Measurements from ENCODE around the gene MFRP.
"Not testable (repeated sequence)": the region's sequence is repeated elsewhere in the genome, so short reads cannot be mapped to it uniquely, and the experiment has no call there.

MFRP gene

GRCh38 chr11:119346605-119347004 lies at the start of gene MFRP:
MFRP (minus strand) TSS chr11:119346705; CDS start chr11:119346513, 192 bp downstream.
- no peak for DNase-seq

- DNase-seq: no peak
Measured at GRCh38 chr11:119391275-119391674, 44.8 kb upstream of the MFRP start.

- peak; percentile 47 for DNase-seq
Measured at GRCh38 chr11:119389611-119390254, 43.2 kb upstream of the MFRP start.

DNA sequence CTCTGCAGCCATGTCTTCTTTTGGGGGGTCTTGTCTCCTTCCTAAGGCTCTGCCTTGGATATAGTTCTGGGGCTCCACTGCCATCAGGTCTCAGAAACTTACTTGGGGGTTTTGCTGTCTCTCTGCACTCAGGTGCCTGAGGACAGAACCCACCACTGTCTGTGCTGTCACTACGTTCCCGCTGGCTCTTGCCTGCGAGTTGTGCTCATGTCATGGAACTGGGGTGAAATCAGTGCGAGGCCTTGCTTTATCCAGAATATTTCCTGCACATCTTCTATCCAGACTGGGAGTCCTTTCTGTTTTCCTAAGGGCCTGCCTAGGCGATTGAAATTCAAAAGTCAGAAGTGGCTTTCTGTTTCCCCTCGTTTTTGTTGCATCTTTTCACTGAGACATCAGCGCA lies 41.6 kb upstream of the MFRP start:
- DNase-seq: no peak

- DNase-seq: no peak
Measured at GRCh38 chr11:119384332-119384731, 37.8 kb upstream of the MFRP start.

DNA sequence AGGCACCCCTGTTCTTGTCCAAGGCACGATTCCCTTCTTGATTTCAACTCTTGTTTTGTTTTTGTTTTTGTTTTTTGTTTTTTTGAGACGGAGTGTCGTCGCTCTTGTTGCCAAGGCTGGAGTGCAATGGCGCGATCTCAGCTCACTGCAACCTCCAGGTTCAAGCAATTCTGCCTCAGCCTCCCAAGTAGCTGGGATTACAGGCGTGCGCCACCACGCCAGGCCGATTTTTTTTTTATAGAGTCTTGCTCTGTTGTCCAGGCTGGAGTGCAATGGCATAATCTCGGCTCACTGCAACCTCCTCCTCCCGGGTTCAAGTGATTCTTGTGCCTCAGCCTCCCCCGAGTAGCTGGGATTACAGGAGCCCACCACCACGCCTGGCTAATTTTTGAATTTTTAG lies 36.0 kb upstream of the MFRP start:
- DNase-seq: not testable (repeated sequence)

- DNase-seq: no peak
Measured at GRCh38 chr11:119382101-119382500, 35.6 kb upstream of the MFRP start.

DNA sequence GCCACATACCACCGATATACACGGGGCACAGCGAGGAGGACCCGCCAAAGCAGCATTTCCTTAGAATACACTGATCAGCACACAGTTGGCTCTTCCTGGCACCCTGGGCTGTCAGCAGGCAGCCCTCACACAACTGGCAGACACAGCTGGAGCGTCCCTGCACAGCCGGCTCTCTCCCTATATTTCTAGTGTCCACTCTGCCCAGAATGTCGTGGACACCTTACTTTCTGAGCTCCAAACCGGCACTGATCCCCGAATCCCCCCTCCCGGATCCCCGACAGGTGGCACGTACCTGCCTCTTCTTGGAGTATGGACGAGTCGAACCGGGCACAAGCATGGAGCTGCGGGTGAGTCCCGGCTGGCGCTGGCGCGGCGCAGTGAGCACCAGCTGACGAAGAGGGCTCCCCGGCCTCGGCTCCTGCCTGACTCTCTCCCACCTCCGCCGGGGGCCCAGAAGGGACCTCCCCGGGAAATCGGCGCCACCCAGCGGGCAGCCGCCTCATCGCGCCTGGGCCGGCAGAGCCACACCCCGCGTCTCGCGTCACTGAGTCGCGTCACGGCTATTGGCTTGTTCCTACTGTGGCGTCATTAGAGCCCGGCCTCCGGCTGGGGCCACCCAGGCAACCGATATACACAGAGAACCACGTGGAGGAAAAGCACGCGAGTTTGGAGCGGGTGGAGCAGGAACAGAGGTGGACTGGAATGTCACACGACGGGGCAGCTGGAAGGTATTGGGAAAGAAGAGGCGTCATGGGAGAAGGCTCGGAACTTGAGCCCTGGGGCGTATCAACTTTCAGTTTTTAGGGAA lies 34.9 kb upstream of the MFRP start, which contains the start of gene USP2:
USP2 (minus strand) TSS at position 510 of the 808 bp plus-strand sequence. CDS start 8,210 bp downstream, outside the sequence.
- peak; percentile 96 for DNase-seq

GRCh38 chr11:119380827-119381180 lies 34.3 kb upstream of the MFRP start:
- DNase-seq: no peak

GRCh38 chr11:119380160-119380826 lies 33.8 kb upstream of the MFRP start:
- peak; percentile 1 for DNase-seq

GRCh38 chr11:119378851-119379465 lies 32.5 kb upstream of the MFRP start:
- DNase-seq: no peak

- no peak for DNase-seq
Measured at GRCh38 chr11:119377961-119378667, 31.6 kb upstream of the MFRP start.

GRCh38 chr11:119377112-119377901 lies 30.8 kb upstream of the MFRP start:
- peak; percentile 0 for DNase-seq

- DNase-seq: no peak
Measured at GRCh38 chr11:119376197-119376847, 29.8 kb upstream of the MFRP start.

- no peak for DNase-seq
Measured at GRCh38 chr11:119375337-119376196, 29.1 kb upstream of the MFRP start.

DNA sequence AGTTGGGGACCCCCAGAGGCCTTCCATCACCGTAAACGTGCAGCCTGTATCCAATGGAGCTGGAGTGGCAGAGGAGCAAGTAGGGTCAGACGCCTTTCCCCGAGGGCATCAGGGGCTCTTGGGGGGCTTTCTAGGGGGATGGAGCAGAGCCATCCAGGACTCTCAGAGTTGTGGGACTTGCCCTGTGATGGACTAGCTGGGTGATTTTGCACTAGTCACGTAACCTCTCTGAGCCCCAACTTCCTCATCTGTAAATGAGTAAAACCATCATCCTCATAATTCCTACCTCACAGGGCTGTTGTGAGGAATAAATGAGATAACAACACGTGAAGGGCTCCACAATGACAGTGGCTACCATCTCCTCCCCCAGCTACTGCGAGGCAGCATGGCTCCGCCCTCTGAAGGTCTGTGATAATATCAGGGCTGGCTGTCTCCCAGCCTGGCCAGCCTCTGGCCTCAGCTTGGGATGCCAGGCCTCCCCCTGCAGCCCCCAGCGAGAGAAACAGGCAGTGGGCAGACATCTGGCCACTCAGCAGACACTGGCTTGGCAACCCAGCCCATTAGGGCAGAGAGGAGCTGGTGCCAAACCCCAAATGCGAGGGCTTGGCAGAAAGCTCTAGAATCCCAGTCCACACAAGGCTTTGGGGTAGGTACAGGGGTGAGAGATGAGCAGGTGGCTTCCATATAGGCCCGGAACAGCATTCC lies 28.3 kb upstream of the MFRP start:
- DNase-seq: peak; percentile 46

DNA sequence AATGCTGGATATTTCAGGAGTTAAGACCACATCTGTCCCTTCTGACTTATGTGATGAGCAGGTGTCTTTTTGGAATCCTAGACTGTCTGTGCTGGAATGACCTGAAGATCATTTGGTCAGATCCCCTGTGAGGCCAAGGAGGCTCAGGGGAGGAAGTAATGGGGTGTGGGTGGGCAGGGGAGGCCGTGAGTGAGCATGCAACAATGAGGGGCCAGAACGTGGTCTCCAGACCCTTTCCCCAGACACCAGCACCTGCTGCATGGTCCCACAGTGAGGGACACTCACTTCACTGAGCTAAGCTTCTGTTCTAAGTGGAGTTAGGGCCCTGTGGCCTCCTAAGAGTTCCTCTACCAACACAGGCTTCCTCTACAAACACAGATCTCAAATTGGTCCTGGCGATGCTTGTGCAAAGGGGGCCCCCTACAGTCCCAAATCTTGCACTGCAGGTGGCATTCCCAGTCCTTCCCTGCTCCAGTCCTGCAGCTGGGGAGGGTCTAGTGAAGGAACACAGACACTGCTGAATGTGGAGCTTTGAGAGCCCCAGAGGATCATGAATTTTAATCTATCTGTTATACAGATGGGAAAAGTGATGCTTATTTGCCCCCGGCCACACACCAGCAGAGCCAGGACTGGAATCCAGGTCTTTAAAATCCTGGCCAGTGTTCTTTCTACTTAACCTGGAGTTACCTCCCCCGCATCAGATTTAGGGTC lies 27.6 kb upstream of the MFRP start:
- DNase-seq: peak; percentile 67

- DNase-seq: peak; percentile 0
Measured at GRCh38 chr11:119373059-119373920, 26.8 kb upstream of the MFRP start.

All from hematopoietic multipotent progenitor cell treated with erythropoietin and hydrocortisone succinate and interleukin-3 and kit ligand, for 6 days (in vitro differentiated cells).